K562 (cell line): ENCODE measurements around the gene GSTA3.

Experiments
- ARID1B ChIP-seq: fragments of 450-650 bp; IDR thresholded peaks from 2 replicates; pipeline ENCODE4 v1.6.1; 2016; ENCODE audit warnings: antibody characterized with exemption, mild to moderate bottlenecking, inconsistent platforms
- TAF1 ChIP-seq: IDR thresholded peaks from 2 replicates; pipeline ENCODE4 v1.6.1; 2011; ENCODE audit warnings: mild to moderate bottlenecking, low read length, moderate library complexity; ENCODE audit not compliant: insufficient read depth, control insufficient read depth, severe bottlenecking; ENCODE audit errors: extremely low read depth
- TCF7L2 ChIP-seq: fragments of 150-350 bp; IDR thresholded peaks from 2 replicates; pipeline ENCODE4 v1.6.1; 2016; ENCODE audit warnings: low read depth, mild to moderate bottlenecking, low read length, moderate library complexity
- TF ChIP-seq, protein P1 (sequence below): sonication (generic); formaldehyde crosslinking; IDR thresholded peaks from 2 replicates; pipeline ENCODE4 v1.9.0; 2022; ENCODE audit warnings: mild to moderate bottlenecking, missing genetic modification reagents

DNA sequence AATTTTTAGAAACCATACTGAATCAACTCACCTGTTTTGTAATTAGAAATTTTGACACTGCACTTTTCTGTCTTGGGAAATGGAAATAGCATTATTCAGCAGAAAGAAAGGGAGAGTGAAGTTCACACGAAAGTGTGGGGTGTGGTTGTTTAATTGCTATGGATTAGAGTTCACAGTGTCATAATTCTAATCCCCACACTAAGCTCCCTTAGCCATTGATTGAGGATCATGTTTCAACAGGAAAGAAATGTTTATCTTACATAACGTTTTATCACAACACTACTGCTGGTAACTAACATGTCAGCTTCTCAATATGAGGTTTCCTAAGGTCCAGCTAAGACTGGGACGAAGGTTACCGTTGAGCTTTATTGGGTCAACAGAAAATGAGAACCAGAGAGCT lies 37.5 kb downstream of the GSTA3 start:
- TF ChIP-seq ARID1B: no peak
- TF ChIP-seq TAF1: no peak
- TF ChIP-seq, protein P1, sequence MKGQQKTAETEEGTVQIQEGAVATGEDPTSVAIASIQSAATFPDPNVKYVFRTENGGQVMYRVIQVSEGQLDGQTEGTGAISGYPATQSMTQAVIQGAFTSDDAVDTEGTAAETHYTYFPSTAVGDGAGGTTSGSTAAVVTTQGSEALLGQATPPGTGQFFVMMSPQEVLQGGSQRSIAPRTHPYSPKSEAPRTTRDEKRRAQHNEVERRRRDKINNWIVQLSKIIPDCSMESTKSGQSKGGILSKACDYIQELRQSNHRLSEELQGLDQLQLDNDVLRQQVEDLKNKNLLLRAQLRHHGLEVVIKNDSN (CRISPR knock-in tag): no peak
- TF ChIP-seq TCF7L2: no peak
